ENCODE results near the gene KRT5. TPM values are rescaled to one million over a fixed set of nuclear protein-coding genes. Genes with fewer than 3 reads are reported as not detected.
"Not testable (repeated sequence)": the region's sequence is repeated elsewhere in the genome, so short reads cannot be mapped to it uniquely, and the experiment has no call there.

The KRT5 gene
- total RNA-seq, 2 experiments from 2014 or later = not detected

DNA sequence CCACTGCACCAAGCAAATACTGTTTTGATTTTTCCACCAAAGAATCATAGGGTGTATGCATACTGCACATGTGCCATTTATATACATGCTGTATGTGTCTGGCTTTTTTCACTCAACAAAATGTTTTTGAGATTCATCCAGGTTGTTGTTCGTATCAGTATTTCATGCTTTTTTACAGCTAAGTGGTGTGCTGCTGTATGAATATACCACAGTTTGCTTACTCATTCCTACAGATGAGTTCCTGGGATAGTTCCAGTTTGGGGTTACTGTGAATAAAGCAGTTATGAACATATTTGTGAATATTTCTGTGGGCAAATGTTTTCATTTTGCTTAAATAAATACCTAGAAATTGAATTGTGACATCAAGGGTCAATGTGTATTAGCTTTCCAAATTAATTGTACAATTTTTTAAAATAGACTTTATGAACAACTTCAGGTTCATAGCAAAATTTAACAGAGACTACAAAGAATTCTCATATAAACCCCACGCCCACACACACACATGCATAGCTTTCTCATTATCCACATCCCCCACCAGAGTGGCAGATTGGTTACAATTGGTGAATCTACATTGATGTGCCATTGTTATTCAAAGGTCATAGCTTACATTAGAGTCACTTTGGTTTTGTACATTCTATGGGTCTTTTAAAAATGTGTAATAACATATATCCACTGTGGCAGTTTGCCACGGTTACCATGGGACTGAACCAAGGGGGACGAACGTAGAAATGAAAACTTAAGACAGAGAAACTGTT is 20.2 kb downstream of the KRT5 start:
- CTCF ChIA-PET = interaction anchor here (0.6 to 1.4 kb wide), 3 partner anchors 57 to 385 kb away, joined by 3 to 6 read pairs (median 3); no protein-coding TSS in a partner anchor
- Mint-ChIP-seq H3K4me1 (ENCODE audit: low read depth) (no peaks in the 10 kb centered on the region), H3K27ac (no peak overlapping the region), H3K9me3 (peaks cover 2% of the 10 kb centered on the region), H3K27me3 (ENCODE audit: low read depth) (no peaks in the 10 kb centered on the region), H3K36me3 (ENCODE audit: low read depth) (no peaks in the 10 kb centered on the region), H3K4me3 (no peak overlapping the region)
- DNase-seq = no peak
- intact Hi-C loops (cut with micrococcal nuclease) = loop anchor here (10.0 kb wide), 2 partner anchors 125 to 345 kb away; no protein-coding TSS in a partner anchor

DNA sequence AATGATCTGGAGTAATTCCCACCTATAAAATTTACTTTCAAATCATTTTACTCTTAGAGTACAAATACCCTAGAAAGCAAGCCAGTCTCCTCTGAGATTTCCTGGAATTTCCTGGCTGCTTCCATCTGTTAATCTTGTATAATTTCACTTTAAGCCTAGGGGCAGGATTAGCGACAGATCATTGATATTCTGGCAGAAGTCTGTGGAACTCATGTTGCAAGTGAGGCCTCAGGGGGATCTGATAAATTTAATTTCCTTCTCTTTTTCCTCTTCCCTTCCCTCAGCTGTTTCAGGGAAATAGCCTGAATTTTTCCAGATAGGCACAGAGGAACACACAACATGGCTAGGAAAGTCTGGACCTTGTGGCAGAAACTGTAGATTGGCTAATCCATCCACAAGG is 21.2 kb downstream of the KRT5 start:
- H3K9me3 Mint-ChIP-seq = peaks cover 2% of the 10 kb centered on the region
- CTCF ChIA-PET = no interaction called here
- no peak overlapping the region for H3K4me3 Mint-ChIP-seq
- intact Hi-C loops (cut with micrococcal nuclease) = no loop called here
- no peaks in the 10 kb centered on the region for H3K27me3 Mint-ChIP-seq (ENCODE audit: low read depth)
- no peaks in the 10 kb centered on the region for H3K4me1 Mint-ChIP-seq (ENCODE audit: low read depth)
- DNase-seq = no peak
- H3K27ac Mint-ChIP-seq = no peak overlapping the region
- H3K36me3 Mint-ChIP-seq (ENCODE audit: low read depth) = no peaks in the 10 kb centered on the region

- no peaks in the 10 kb centered on the region for H3K27me3 Mint-ChIP-seq (ENCODE audit: low read depth)
- CTCF ChIA-PET = no interaction called here
These were observed 22.2 kb downstream of the KRT5 start for GRCh38 chr12:52497975-52498374.

GRCh38 chr12:52496590-52497071 is 23.6 kb downstream of the KRT5 start:
- no peaks in the 10 kb centered on the region for H3K4me1 Mint-ChIP-seq (ENCODE audit: low read depth)
- H3K36me3 Mint-ChIP-seq (ENCODE audit: low read depth) = no peaks in the 10 kb centered on the region
- no peak for DNase-seq
- intact Hi-C loops (cut with micrococcal nuclease) = no loop called here
- H3K27ac Mint-ChIP-seq = no peak overlapping the region
- CTCF ChIA-PET = interaction anchor here (1.1 kb wide), 1 partner anchor 145 kb away, joined by 3 read pairs; no protein-coding TSS in a partner anchor
- H3K27me3 Mint-ChIP-seq (ENCODE audit: low read depth) = peaks cover 4% of the 10 kb centered on the region
- H3K9me3 Mint-ChIP-seq = no peaks in the 10 kb centered on the region
- H3K4me3 Mint-ChIP-seq = no peak overlapping the region

More at GRCh38 chr12:52497975-52498374, 22.2 kb downstream of the KRT5 start:
- intact Hi-C loops (cut with micrococcal nuclease) = no loop called here
- Mint-ChIP-seq H3K4me3 (no peak overlapping the region), H3K4me1 (ENCODE audit: low read depth) (no peaks in the 10 kb centered on the region), H3K9me3 (no peaks in the 10 kb centered on the region), H3K36me3 (ENCODE audit: low read depth) (no peaks in the 10 kb centered on the region), H3K27ac (no peak overlapping the region)
- no peak for DNase-seq

DNA sequence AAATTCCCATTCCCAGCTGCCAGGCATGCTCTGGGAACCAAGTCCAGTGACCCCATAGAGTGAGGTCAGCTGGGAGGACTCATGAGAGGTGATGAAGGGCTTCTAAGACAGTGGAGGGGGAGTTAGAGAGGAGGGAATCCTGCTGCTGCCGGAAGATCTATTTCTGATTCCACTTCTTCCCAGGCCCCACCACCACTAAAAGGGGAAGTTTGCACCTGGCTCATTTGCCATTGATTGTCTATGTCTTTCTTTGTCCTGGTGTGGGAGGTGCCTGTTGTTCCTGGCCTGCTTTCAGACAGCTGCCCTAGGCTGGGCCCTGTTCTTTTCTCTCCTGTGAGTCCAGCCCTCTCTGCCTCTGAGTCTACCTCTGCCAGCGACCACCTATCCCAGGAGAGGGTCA is 24.1 kb downstream of the KRT5 start:
- no peak for DNase-seq
- Mint-ChIP-seq H3K9me3 (no peaks in the 10 kb centered on the region), H3K4me3 (no peak overlapping the region), H3K27ac (no peak overlapping the region), H3K4me1 (ENCODE audit: low read depth) (no peaks in the 10 kb centered on the region), H3K27me3 (ENCODE audit: low read depth) (peaks cover 10% of the 10 kb centered on the region), H3K36me3 (ENCODE audit: low read depth) (no peaks in the 10 kb centered on the region)
- CTCF ChIA-PET = no interaction called here
- intact Hi-C loops (cut with micrococcal nuclease) = no loop called here

DNA sequence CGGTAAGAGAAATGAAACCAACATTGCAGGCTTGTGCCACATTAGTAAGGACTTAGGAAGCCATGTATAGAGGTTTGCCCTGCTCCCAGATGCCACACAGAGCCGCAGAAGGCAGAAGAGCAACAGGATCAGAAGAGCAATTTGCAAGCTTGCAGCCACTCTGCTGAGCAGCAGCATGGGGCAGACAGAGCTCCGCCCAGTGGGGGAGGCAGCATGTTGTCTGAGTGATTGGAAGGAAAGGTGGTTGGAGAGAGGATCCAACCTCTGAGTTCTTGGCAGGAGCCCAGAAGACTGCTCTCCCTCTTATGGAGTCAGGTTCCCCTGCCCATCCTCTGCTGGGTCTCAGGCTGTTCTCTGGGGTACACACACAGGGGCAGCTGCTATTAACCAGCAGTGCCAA is 24.8 kb downstream of the KRT5 start:
- no peaks in the 10 kb centered on the region for H3K9me3 Mint-ChIP-seq
- H3K36me3 Mint-ChIP-seq (ENCODE audit: low read depth) = no peaks in the 10 kb centered on the region
- peaks cover 12% of the 10 kb centered on the region for H3K27me3 Mint-ChIP-seq (ENCODE audit: low read depth)
- intact Hi-C loops (cut with micrococcal nuclease) = no loop called here
- H3K4me3 Mint-ChIP-seq = no peak overlapping the region
- CTCF ChIA-PET = no interaction called here
- no peak overlapping the region for H3K27ac Mint-ChIP-seq
- no peaks in the 10 kb centered on the region for H3K4me1 Mint-ChIP-seq (ENCODE audit: low read depth)
- DNase-seq = peak; percentile 12

DNA sequence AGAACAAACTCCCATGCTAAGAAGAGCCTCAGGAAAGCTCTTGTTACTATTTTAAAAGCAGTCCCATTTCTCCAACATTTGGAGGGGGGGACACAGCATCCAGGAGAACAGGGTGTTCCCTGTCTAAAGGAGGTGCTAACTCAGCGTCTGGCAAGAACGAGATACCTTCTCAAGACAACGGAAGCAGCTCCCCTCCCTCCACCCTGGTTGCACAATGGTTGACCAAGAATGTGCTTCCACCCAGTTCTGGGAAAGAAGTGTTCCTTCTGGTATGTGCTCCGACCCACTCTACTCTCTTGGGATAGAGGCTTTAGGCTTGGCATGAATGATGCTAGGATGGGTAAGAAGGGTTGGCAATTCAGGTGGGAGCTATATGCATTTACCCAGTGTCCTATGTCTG is 25.7 kb downstream of the KRT5 start:
- H3K36me3 Mint-ChIP-seq (ENCODE audit: low read depth) = no peaks in the 10 kb centered on the region
- H3K4me3 Mint-ChIP-seq = no peak overlapping the region
- H3K27ac Mint-ChIP-seq = no peak overlapping the region
- peaks cover 12% of the 10 kb centered on the region for H3K27me3 Mint-ChIP-seq (ENCODE audit: low read depth)
- H3K9me3 Mint-ChIP-seq = no peaks in the 10 kb centered on the region
- CTCF ChIA-PET = no interaction called here
- no peak for DNase-seq
- intact Hi-C loops (cut with micrococcal nuclease) = no loop called here
- H3K4me1 Mint-ChIP-seq (ENCODE audit: low read depth) = no peaks in the 10 kb centered on the region

- H3K27me3 Mint-ChIP-seq (ENCODE audit: low read depth) = peaks cover 12% of the 10 kb centered on the region
- no peak overlapping the region for H3K4me3 Mint-ChIP-seq
- intact Hi-C loops (cut with micrococcal nuclease) = no loop called here
- H3K4me1 Mint-ChIP-seq (ENCODE audit: low read depth) = no peaks in the 10 kb centered on the region
- H3K36me3 Mint-ChIP-seq (ENCODE audit: low read depth) = no peaks in the 10 kb centered on the region
- no peak overlapping the region for H3K27ac Mint-ChIP-seq
- H3K9me3 Mint-ChIP-seq = no peaks in the 10 kb centered on the region
- CTCF ChIA-PET = no interaction called here
- no peak for DNase-seq
These were observed 26.1 kb downstream of the KRT5 start for GRCh38 chr12:52494100-52494499.

- intact Hi-C loops (cut with micrococcal nuclease) = no loop called here
- CTCF ChIA-PET = no interaction called here
- Mint-ChIP-seq H3K27ac (no peak within 1 kb of the TSS), H3K36me3 (ENCODE audit: low read depth) (no peaks in the 10 kb centered on the region), H3K9me3 (no peaks in the 10 kb centered on the region), H3K4me1 (ENCODE audit: low read depth) (no peaks in the 10 kb centered on the region), H3K4me3 (no peak within 1 kb of the TSS), H3K27me3 (ENCODE audit: low read depth) (peaks cover 16% of the 10 kb centered on the region)
- no peak for DNase-seq
These were observed 27.0 kb downstream of the KRT5 start, which contains the start of gene KRT6A for GRCh38 chr12:52493172-52493571. Gene KRT6A, minus strand, starts transcription at chr12:52493257. Its CDS starts 69 bp downstream, at chr12:52493188.

DNA sequence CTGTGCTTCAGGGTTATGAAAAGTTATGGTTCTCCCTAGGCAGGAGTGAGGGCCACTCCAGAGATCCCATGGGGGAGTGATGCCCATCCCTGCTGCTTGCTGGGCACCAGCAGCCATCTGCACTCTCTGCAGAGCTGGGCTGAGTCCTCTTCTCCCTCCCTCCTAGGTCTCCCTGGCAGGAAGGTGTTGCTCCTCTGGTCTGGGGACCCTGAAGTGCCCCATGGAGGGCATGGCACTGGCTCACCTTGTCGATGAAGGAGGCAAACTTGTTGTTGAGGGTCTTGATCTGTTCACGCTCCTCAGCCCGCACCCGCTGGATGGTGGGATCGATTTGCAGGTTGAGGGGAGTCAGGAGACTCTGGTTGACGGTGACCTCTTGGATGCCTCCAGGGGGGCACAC is 27.8 kb downstream of the KRT5 start:
- H3K9me3 Mint-ChIP-seq; DNase-seq; H3K4me1 Mint-ChIP-seq (ENCODE audit: low read depth); H3K4me3 Mint-ChIP-seq; H3K36me3 Mint-ChIP-seq (ENCODE audit: low read depth); H3K27ac Mint-ChIP-seq; intact Hi-C loops (cut with micrococcal nuclease); CTCF ChIA-PET: not testable (repeated sequence)
- peaks cover 16% of the 10 kb centered on the region for H3K27me3 Mint-ChIP-seq (ENCODE audit: low read depth)

DNA sequence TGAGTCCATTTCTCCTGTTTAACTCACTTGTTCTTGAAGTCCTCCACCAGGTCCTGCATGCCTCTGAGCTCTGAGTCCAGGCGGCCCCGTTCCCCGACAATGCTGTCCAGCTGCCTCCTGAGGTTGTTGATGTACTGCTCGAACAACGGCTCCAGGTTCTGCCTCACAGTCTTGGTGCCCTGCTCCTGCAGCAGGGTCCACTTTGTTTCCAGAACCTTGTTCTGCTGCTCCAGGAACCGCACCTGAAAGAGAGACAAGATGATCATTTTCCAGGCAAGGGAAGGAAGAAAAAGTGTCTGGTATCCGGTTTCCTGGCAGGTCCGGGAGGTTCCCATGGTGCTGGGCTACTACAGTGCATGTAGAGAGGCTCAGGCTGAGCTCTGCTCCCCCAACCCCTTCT is 28.7 kb downstream of the KRT5 start:
- H3K36me3 Mint-ChIP-seq (ENCODE audit: low read depth); H3K9me3 Mint-ChIP-seq; CTCF ChIA-PET; H3K4me3 Mint-ChIP-seq; DNase-seq; intact Hi-C loops (cut with micrococcal nuclease); H3K4me1 Mint-ChIP-seq (ENCODE audit: low read depth); H3K27ac Mint-ChIP-seq: not testable (repeated sequence)
- H3K27me3 Mint-ChIP-seq (ENCODE audit: low read depth) = peaks cover 21% of the 10 kb centered on the region

DNA sequence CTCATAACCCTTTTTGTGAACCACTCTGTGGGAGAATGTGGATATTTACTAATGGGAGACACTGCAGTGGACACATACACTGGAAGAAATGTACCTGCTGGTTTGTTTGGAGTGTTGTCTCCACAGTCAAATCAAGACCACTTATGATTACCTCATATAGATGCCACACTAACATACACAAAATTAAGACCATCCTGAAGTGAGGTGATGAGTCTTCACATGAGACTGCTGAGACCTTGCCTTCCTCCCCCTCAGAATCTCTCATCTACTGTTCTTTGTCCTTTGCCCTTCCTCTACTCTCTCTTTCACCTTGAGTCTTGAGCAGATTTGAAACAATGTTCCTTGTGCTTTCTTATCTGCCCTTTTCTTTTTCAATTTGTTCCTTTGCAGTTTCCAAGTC is 31.5 kb downstream of the KRT5 start:
- no peak for DNase-seq
- H3K27ac Mint-ChIP-seq = no peak overlapping the region
- CTCF ChIA-PET = no interaction called here
- H3K27me3 Mint-ChIP-seq (ENCODE audit: low read depth) = peaks cover 32% of the 10 kb centered on the region
- peaks cover 4% of the 10 kb centered on the region for H3K9me3 Mint-ChIP-seq
- intact Hi-C loops (cut with micrococcal nuclease) = no loop called here
- H3K4me3 Mint-ChIP-seq = no peak overlapping the region
- no peaks in the 10 kb centered on the region for H3K4me1 Mint-ChIP-seq (ENCODE audit: low read depth)
- no peaks in the 10 kb centered on the region for H3K36me3 Mint-ChIP-seq (ENCODE audit: low read depth)

DNA sequence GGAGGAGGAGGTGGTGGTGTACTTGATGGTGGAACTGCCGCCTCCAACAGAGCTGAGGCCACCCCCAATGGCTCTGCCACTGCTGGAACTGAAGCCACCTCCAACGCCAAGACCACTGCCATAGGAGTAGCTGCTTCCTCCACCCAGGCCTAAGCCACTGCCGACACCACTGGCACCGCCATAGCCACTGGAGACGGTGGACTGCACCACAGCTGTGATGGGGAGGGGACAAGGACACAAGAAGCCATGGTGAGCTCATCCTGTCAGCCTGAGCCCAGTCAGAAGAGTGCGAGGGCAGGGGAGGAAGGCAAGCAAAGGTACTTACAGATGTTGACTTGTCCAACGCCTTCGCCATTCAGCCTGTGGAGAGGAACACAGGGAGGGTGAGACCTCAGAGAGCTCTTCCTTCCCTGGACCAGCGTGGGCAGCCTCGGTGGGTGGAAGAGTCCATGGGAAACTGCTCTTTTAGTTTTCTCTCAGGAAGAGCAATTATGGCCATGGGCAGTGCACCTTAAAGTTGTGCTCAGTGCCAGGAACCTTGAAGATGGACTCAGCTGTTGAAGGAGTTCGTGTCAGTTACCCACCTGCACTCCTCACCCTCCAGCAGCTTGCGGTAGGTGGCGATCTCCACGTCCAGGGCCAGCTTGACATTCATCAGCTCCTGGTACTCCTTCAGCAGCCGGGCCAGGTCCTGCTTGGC is 32.3 kb downstream of the KRT5 start:
- intact Hi-C loops (cut with micrococcal nuclease); H3K9me3 Mint-ChIP-seq; H3K36me3 Mint-ChIP-seq (ENCODE audit: low read depth); DNase-seq; H3K27ac Mint-ChIP-seq; H3K4me1 Mint-ChIP-seq (ENCODE audit: low read depth); H3K4me3 Mint-ChIP-seq: not testable (repeated sequence)
- H3K27me3 Mint-ChIP-seq (ENCODE audit: low read depth) = peaks cover 38% of the 10 kb centered on the region
- CTCF ChIA-PET = interaction anchor here (1.1 kb wide), 1 partner anchor 397 kb away, joined by 3 read pairs; no protein-coding TSS in a partner anchor
